GM23338 (cell line): Measurements from ENCODE around the gene FAM131A. TPM values are rescaled to one million over a fixed set of nuclear protein-coding genes. Genes with fewer than 3 reads are reported as not detected.

Experiments
- ATAC-seq: fragments of 200-7000 bp; cut with Tn5 transposase; 3 replicates; pipeline ENCODE4 v1.9.1; 2020
- DNase-seq: peaks from one replicate; pipeline ENCODE4 v3.0.0-alpha.2; 2015; ENCODE audit warnings: low spot score
- H2AFZ ChIP-seq: fragments of 200-600 bp; sonication (generic); 2 replicates; pipeline ENCODE4 v1.8.0; 2016; ENCODE audit warnings: antibody characterized with exemption, mild to moderate bottlenecking, moderate library complexity
- H3F3A ChIP-seq: fragments of 200-600 bp; sonication (generic); replicated peaks from 2 replicates; pipeline ENCODE4 v1.8.0; 2017; ENCODE audit warnings: antibody characterized with exemption, mixed run types, low read depth
- H3K27ac ChIP-seq: fragments of 200-600 bp; sonication (generic); 2 replicates; pipeline ENCODE4 v1.6.1; 2016; ENCODE audit warnings: low read depth
- H3K27me3 ChIP-seq: fragments of 200-600 bp; sonication (generic); 2 replicates; pipeline ENCODE4 v1.8.0; 2016; ENCODE audit warnings: mild to moderate bottlenecking, mixed run types, moderate library complexity; ENCODE audit not compliant: insufficient read depth
- H3K36me3 ChIP-seq: fragments of 200-600 bp; sonication (generic); 2 replicates; pipeline ENCODE4 v1.8.0; 2016; ENCODE audit warnings: mild to moderate bottlenecking; ENCODE audit not compliant: insufficient read depth
- H3K4me1 ChIP-seq: fragments of 200-600 bp; sonication (generic); 2 replicates; pipeline ENCODE4 v1.8.0; 2016; ENCODE audit warnings: mild to moderate bottlenecking, moderate library complexity; ENCODE audit not compliant: insufficient read depth
- H3K4me2 ChIP-seq: fragments of 200-600 bp; sonication (generic); 2 replicates; pipeline ENCODE4 v1.7.1; 2017; ENCODE audit warnings: mixed run types
- H3K4me3 ChIP-seq: fragments of 200-600 bp; sonication (generic); 2 replicates; pipeline ENCODE4 v1.6.1; 2016; ENCODE audit warnings: mixed run types
- H3K79me2 ChIP-seq: fragments of 200-600 bp; sonication (generic); replicated peaks from 2 replicates; pipeline ENCODE4 v1.8.0; 2017; ENCODE audit warnings: mild to moderate bottlenecking; ENCODE audit not compliant: insufficient read depth
- H3K9me2 ChIP-seq: fragments of 200-600 bp; sonication (generic); 2 replicates; pipeline ENCODE4 v1.8.0; 2017; ENCODE audit not compliant: insufficient read depth
- H4K20me1 ChIP-seq: fragments of 200-600 bp; sonication (generic); replicated peaks from 2 replicates; pipeline ENCODE4 v1.8.0; 2017; ENCODE audit warnings: mild to moderate bottlenecking; ENCODE audit not compliant: insufficient read depth
- H3K27ac Mint-ChIP-seq: 2 replicates; pipeline ENCODE4 v1.8.0; 2020; ENCODE audit warnings: inconsistent platforms, mild to moderate bottlenecking, moderate library complexity, mixed read lengths
- H3K27me3 Mint-ChIP-seq: 3 replicates; pipeline ENCODE4 v1.8.0; 2022; ENCODE audit warnings: low read depth, mild to moderate bottlenecking, moderate library complexity, mixed read lengths, inconsistent platforms; ENCODE audit not compliant: insufficient read depth, poor library complexity
- H3K36me3 Mint-ChIP-seq: 3 replicates; pipeline ENCODE4 v1.8.0; 2021; ENCODE audit warnings: low read depth, mild to moderate bottlenecking, inconsistent platforms, moderate library complexity, mixed read lengths
- H3K4me1 Mint-ChIP-seq: 3 replicates; pipeline ENCODE4 v1.8.0; 2020; ENCODE audit warnings: mild to moderate bottlenecking, inconsistent platforms, mixed read lengths
- H3K4me3 Mint-ChIP-seq: 3 replicates; pipeline ENCODE4 v1.8.0; 2021; ENCODE audit warnings: moderate library complexity, mild to moderate bottlenecking, inconsistent platforms, mixed read lengths
- H3K9me3 Mint-ChIP-seq: 3 replicates; pipeline ENCODE4 v1.8.0; 2020; ENCODE audit warnings: moderate library complexity, mild to moderate bottlenecking, inconsistent platforms, mixed read lengths
- CREB1 ChIP-seq: fragments of 250-450 bp; sonication (Bioruptor Pico); IDR thresholded peaks from 2 replicates; pipeline ENCODE4 v1.5.0; 2020; ENCODE audit warnings: low read depth, mild to moderate bottlenecking, moderate library complexity
- EZH2 ChIP-seq: fragments of 200-600 bp; sonication (generic); IDR thresholded peaks from one replicate; pipeline ENCODE4 v1.8.0; 2017; ENCODE audit warnings: antibody characterized with exemption, mild to moderate bottlenecking, low read depth; ENCODE audit not compliant: unreplicated experiment
- EZH2phosphoT487 ChIP-seq: fragments of 200-600 bp; sonication (generic); IDR thresholded peaks from one replicate; pipeline ENCODE4 v1.8.1; 2018; ENCODE audit warnings: antibody characterized with exemption; ENCODE audit not compliant: unreplicated experiment
- REST ChIP-seq: IDR thresholded peaks from one replicate; pipeline ENCODE4 v1.6.1; 2018; ENCODE audit warnings: antibody characterized with exemption; ENCODE audit not compliant: unreplicated experiment
- STAT1 ChIP-seq: IDR thresholded peaks from one replicate; pipeline ENCODE4 v1.6.1; 2016; ENCODE audit warnings: antibody characterized with exemption; ENCODE audit not compliant: unreplicated experiment
- ZNF331 ChIP-seq: fragments of 250-450 bp; sonication (Bioruptor Pico); IDR thresholded peaks from 2 replicates; pipeline ENCODE4 v1.5.0; 2020; ENCODE audit warnings: low read depth, mild to moderate bottlenecking, moderate library complexity
- polyA plus RNA-seq: library from polyadenylated mRNA; unstranded; fragments of >200 nt; fragmentation: Nextera tagmentation; extraction: Ambion mirVana; gene quantifications from 2 replicates; pipeline ENCODE4 v1.2.1, GENCODE V29; 2016
- total RNA-seq: library from RNA; depleted of rRNA; stranded (reverse); fragments of >200 nt; shearing (Covaris generic); gene quantifications from 2 replicates; pipeline ENCODE4 v1.2.3, GENCODE V29; 2014
- TF ChIP-seq, protein P1 (sequence below): IDR thresholded peaks from 2 replicates; pipeline ENCODE4 v1.6.1; 2016; ENCODE audit warnings: antibody characterized with exemption
- TF ChIP-seq, protein P2 (sequence below), 2 experiments: fragments of 200-600 bp in 1 of 2; sonication (generic) in 1 of 2; conservative IDR thresholded peaks; 2 replicates each; pipeline versions ENCODE4 v1.5.1 to v1.6.1; 2016 to 2017; ENCODE audit warnings: antibody characterized with exemption in 2 of 2, low read depth in 2 of 2, mild to moderate bottlenecking in 2 of 2, moderate library complexity in 1 of 2

The FAM131A gene
- total and polyA plus RNA-seq, 2 experiments from 2014 or later, result 6.7 to 31.8 TPM

DNA sequence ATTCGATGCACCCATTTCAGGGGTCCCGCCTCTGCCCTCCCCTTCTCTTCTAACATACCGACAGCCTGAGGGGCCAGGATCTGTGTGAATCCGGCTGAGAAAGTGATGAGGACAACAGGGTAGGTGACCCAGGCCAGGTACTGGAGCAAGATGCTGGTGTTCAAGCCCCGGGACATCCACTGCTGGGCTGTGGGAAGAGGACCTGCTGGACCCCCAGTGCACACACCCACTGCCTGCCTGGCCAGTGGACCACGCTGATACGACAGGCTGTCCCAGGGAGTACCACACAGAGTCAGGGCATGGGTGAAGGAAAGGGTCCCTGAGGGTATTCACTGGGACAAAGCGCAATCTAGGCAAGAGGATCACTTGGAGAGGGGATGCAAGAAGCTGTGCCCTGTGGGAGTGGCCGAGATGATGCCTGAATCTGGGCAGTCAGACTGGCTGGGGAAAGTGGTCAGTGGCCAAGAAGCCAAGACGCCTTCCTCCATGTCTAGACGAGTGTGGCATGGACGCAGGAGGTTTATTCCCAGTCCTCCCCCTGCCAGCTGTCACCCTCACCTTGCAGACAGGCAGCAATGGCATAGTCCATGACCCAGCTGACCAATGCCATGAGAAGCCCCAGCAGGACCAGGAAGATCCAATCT, 20.8 kb downstream of the FAM131A start (continued):
- TF ChIP-seq, protein P1, sequence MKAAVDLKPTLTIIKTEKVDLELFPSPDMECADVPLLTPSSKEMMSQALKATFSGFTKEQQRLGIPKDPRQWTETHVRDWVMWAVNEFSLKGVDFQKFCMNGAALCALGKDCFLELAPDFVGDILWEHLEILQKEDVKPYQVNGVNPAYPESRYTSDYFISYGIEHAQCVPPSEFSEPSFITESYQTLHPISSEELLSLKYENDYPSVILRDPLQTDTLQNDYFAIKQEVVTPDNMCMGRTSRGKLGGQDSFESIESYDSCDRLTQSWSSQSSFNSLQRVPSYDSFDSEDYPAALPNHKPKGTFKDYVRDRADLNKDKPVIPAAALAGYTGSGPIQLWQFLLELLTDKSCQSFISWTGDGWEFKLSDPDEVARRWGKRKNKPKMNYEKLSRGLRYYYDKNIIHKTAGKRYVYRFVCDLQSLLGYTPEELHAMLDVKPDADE, result no peak
- TF ChIP-seq EZH2phosphoT487 (no peak), REST (no peak), CREB1 (CRISPR knock-in tag) (no peak)

- Histone ChIP-seq H4K20me1 (no peaks in the 10 kb centered on the region), H3K4me2 (no peak overlapping the region), H3K9me2 (no peaks in the 10 kb centered on the region), H3K4me1 (peaks cover 14% of the 10 kb centered on the region), H3K4me3 (no peak overlapping the region), H2AFZ (no peak overlapping the region), H3F3A (peaks cover 5% of the 10 kb centered on the region; the same call in 1 of the 2 replicates), H3K79me2 (peaks cover 6% of the 10 kb centered on the region), H3K27me3 (peaks cover 14% of the 10 kb centered on the region), H3K36me3 (0 out of 2 replicates have a peak, but pooled peaks cover 3% of the 10 kb centered on the region), H3K27ac (no peak overlapping the region)
- H3K9me3 Mint-ChIP-seq, result peaks cover 2% of the 10 kb centered on the region; the same call in 1 of the 3 replicates
- peaks cover 18% of the 10 kb centered on the region for H3K4me1 Mint-ChIP-seq
- ATAC-seq (no peak), DNase-seq (no peak)
- H3K27me3 Mint-ChIP-seq, result peaks cover 22% of the 10 kb centered on the region
- no peak overlapping the region for H3K4me3 Mint-ChIP-seq
- peaks cover 20% of the 10 kb centered on the region for H3K36me3 Mint-ChIP-seq
- no peak overlapping the region for H3K27ac Mint-ChIP-seq
- no peak for TF ChIP-seq ZNF331
- TF ChIP-seq STAT1, result no peak
- TF ChIP-seq, protein P1, result no peak
- no peak for TF ChIP-seq REST
- TF ChIP-seq EZH2, result no peak
- TF ChIP-seq, protein P2, sequence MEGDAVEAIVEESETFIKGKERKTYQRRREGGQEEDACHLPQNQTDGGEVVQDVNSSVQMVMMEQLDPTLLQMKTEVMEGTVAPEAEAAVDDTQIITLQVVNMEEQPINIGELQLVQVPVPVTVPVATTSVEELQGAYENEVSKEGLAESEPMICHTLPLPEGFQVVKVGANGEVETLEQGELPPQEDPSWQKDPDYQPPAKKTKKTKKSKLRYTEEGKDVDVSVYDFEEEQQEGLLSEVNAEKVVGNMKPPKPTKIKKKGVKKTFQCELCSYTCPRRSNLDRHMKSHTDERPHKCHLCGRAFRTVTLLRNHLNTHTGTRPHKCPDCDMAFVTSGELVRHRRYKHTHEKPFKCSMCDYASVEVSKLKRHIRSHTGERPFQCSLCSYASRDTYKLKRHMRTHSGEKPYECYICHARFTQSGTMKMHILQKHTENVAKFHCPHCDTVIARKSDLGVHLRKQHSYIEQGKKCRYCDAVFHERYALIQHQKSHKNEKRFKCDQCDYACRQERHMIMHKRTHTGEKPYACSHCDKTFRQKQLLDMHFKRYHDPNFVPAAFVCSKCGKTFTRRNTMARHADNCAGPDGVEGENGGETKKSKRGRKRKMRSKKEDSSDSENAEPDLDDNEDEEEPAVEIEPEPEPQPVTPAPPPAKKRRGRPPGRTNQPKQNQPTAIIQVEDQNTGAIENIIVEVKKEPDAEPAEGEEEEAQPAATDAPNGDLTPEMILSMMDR (conservative IDR thresholded peaks at IDR 0.05; ENCODE audit: low read depth in 2 of 2), result no peak
- no peak for TF ChIP-seq EZH2phosphoT487
- no peak for TF ChIP-seq CREB1 (CRISPR knock-in tag)
Measured at GRCh38 chr3:184358921-184359350, 21.5 kb downstream of the FAM131A start.
